HepG2 (cell line): ENCODE measurements around the gene DRAP1. TPM values are rescaled to one million over a fixed set of nuclear protein-coding genes. Genes with fewer than 3 reads are reported as not detected.
A peak's percentile ranks its signal among the peaks of the same experiment; 100 is the strongest.

Source experiments
- ATF2 ChIP-seq: sonication (generic); formaldehyde crosslinking; IDR thresholded peaks from 2 replicates; pipeline ENCODE4 v1.4.0; 2020; ENCODE audit warnings: missing genetic modification reagents
- MAX ChIP-seq: IDR thresholded peaks from 2 replicates; pipeline ENCODE4 v1.6.1; 2012; ENCODE audit warnings: inconsistent platforms
- MAZ ChIP-seq, 2 experiments: sonication (generic) in 1 of 2; formaldehyde crosslinking in 1 of 2; IDR thresholded peaks; 2 replicates each; pipeline versions ENCODE4 v1.5.0 to v1.6.1; 2012 to 2020; ENCODE audit warnings: low read depth in 2 of 2, mild to moderate bottlenecking in 2 of 2, borderline replicate concordance in 1 of 2, improper control_type of control experiment in 1 of 2, low read length in 1 of 2, missing genetic modification reagents in 1 of 2, moderate library complexity in 1 of 2
- MIER3 ChIP-seq: IDR thresholded peaks from 2 replicates; pipeline ENCODE4 v1.6.1; 2016; ENCODE audit warnings: missing compliant biosample characterization, borderline replicate concordance
- PAXIP1 ChIP-seq: sonication (generic); formaldehyde crosslinking; conservative IDR thresholded peaks from 2 replicates; pipeline ENCODE4 v1.4.0; 2020; ENCODE audit warnings: mild to moderate bottlenecking, missing genetic modification reagents, moderate library complexity
- POLR2A ChIP-seq, 2 experiments: IDR thresholded peaks; 2 replicates each; pipeline ENCODE4 v1.6.1; 2011; ENCODE audit warnings: low read depth in 2 of 2, low read length in 2 of 2, mild to moderate bottlenecking in 1 of 2, moderate library complexity in 1 of 2; ENCODE audit not compliant: insufficient read depth in 1 of 2
- RXRA ChIP-seq: sonication (generic); formaldehyde crosslinking; IDR thresholded peaks from 2 replicates; pipeline ENCODE4 v1.5.1; 2020; ENCODE audit warnings: missing genetic modification reagents
- YEATS2 ChIP-seq: sonication (generic); formaldehyde crosslinking; IDR thresholded peaks from 2 replicates; pipeline ENCODE4 v1.4.0; 2020; ENCODE audit warnings: missing genetic modification reagents, borderline replicate concordance
- ZBTB3 ChIP-seq: sonication (generic); formaldehyde crosslinking; IDR thresholded peaks from 2 replicates; pipeline ENCODE4 v1.4.0; 2020; ENCODE audit warnings: low read depth, mild to moderate bottlenecking, moderate library complexity, missing genetic modification reagents, borderline replicate concordance
- ZNF101 ChIP-seq: sonication (generic); formaldehyde crosslinking; IDR thresholded peaks from 2 replicates; pipeline ENCODE4 v1.4.0; 2020; ENCODE audit warnings: mild to moderate bottlenecking, low read depth, missing genetic modification reagents, borderline replicate concordance
- ZNF513 ChIP-seq: sonication (generic); formaldehyde crosslinking; conservative IDR thresholded peaks from 2 replicates; pipeline ENCODE4 v1.5.0; 2020; ENCODE audit warnings: missing genetic modification reagents
- polyA plus RNA-seq, 8 experiments: library from polyadenylated mRNA; depleted of rRNA in 3 of 8; stranded (reverse) in 7 of 8; unstranded in 1 of 8; fragments of >200 nt; fragmentation: Illumina TruSeq in 4 of 8; extraction: Trizol in 4 of 8; gene quantifications; 2 replicates each; pipeline versions ENCODE4 v1.2.1 to v1.2.3, GENCODE V29; 2011 to 2016; ENCODE audit warnings: low read depth in 4 of 8, missing spikeins in 1 of 8, mixed read lengths in 1 of 8; ENCODE audit not compliant: insufficient read depth in 1 of 8
- total RNA-seq, 5 experiments: library from RNA; depleted of rRNA; stranded (reverse); fragments of >200 nt; fragmentation: Illumina TruSeq; extraction: Trizol; gene quantifications; 2 replicates each; pipeline ENCODE4 v1.2.3, GENCODE V29; 2016; ENCODE audit warnings: low read depth in 1 of 5
- TF ChIP-seq, protein P1 (sequence below): sonication (generic); formaldehyde crosslinking; IDR thresholded peaks from 2 replicates; pipeline ENCODE4 v1.4.0; 2020; ENCODE audit warnings: mild to moderate bottlenecking, missing genetic modification reagents
- TF ChIP-seq, protein P2 (sequence below): sonication (generic); formaldehyde crosslinking; IDR thresholded peaks from 2 replicates; pipeline ENCODE4 v1.8.0; 2022; ENCODE audit warnings: low read depth, missing genetic modification reagents
- TF ChIP-seq, protein P3 (sequence below): sonication (generic); formaldehyde crosslinking; IDR thresholded peaks from 2 replicates; pipeline ENCODE4 v1.5.0; 2020; ENCODE audit warnings: mild to moderate bottlenecking, missing genetic modification reagents

The DRAP1 gene
- total and polyA plus RNA-seq, 2 of the 13 experiments (the other 11 are each of a cell fraction or from before 2014, with no cell fraction given): 46.8 to 52.3 TPM

- TF ChIP-seq RXRA (CRISPR knock-in tag): peak; percentile 66
- TF ChIP-seq, protein P1, sequence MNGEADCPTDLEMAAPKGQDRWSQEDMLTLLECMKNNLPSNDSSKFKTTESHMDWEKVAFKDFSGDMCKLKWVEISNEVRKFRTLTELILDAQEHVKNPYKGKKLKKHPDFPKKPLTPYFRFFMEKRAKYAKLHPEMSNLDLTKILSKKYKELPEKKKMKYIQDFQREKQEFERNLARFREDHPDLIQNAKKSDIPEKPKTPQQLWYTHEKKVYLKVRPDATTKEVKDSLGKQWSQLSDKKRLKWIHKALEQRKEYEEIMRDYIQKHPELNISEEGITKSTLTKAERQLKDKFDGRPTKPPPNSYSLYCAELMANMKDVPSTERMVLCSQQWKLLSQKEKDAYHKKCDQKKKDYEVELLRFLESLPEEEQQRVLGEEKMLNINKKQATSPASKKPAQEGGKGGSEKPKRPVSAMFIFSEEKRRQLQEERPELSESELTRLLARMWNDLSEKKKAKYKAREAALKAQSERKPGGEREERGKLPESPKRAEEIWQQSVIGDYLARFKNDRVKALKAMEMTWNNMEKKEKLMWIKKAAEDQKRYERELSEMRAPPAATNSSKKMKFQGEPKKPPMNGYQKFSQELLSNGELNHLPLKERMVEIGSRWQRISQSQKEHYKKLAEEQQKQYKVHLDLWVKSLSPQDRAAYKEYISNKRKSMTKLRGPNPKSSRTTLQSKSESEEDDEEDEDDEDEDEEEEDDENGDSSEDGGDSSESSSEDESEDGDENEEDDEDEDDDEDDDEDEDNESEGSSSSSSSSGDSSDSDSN (CRISPR knock-in tag): peak; percentile 64; the same call in 1 of the 2 replicates
- peak; percentile 59; the same call in 1 of the 2 replicates for TF ChIP-seq PAXIP1 (CRISPR knock-in tag)
- TF ChIP-seq ZBTB3 (CRISPR knock-in tag): no peak
- no peak; the same call in 1 of the 2 replicates for TF ChIP-seq ZNF513 (CRISPR knock-in tag)
- peak; percentile 74 for TF ChIP-seq MAX
- TF ChIP-seq ZNF101 (CRISPR knock-in tag): no peak; the same call in 1 of the 2 replicates
- peak; percentile 45; the same call in 1 of the 2 replicates for TF ChIP-seq ATF2 (CRISPR knock-in tag)
- TF ChIP-seq POLR2A (IDR thresholded peaks at IDR 0.05; ENCODE audit: insufficient read depth in 1 of 2, low read depth in 2 of 2, low read length in 2 of 2): peak; percentile 88 to 95
- no peak for TF ChIP-seq MAZ (IDR thresholded peaks at IDR 0.05; ENCODE audit: borderline replicate concordance, low read depth, low read length)
- TF ChIP-seq MAZ (CRISPR knock-in tag; IDR thresholded peaks at IDR 0.05; ENCODE audit: low read depth): peak; percentile 82
- peak; percentile 83; the same call in 1 of the 2 replicates for TF ChIP-seq MIER3 (CRISPR knock-in tag)
- TF ChIP-seq YEATS2: peak; percentile 96
- TF ChIP-seq, protein P2, sequence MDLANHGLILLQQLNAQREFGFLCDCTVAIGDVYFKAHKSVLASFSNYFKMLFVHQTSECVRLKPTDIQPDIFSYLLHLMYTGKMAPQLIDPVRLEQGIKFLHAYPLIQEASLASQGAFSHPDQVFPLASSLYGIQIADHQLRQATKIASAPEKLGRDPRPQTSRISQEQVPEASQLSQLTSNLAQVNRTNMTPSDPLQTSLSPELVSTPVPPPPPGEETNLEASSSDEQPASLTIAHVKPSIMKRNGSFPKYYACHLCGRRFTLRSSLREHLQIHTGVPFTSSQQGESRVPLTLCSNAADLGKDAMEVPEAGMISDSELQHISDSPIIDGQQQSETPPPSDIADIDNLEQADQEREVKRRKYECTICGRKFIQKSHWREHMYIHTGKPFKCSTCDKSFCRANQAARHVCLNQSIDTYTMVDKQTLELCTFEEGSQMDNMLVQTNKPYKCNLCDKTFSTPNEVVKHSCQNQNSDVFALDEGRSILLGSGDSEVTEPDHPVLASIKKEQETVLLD (CRISPR knock-in tag): peak; percentile 91
- TF ChIP-seq, protein P3, sequence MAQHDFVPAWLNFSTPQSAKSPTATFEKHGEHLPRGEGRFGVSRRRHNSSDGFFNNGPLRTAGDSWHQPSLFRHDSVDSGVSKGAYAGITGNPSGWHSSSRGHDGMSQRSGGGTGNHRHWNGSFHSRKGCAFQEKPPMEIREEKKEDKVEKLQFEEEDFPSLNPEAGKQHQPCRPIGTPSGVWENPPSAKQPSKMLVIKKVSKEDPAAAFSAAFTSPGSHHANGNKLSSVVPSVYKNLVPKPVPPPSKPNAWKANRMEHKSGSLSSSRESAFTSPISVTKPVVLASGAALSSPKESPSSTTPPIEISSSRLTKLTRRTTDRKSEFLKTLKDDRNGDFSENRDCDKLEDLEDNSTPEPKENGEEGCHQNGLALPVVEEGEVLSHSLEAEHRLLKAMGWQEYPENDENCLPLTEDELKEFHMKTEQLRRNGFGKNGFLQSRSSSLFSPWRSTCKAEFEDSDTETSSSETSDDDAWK (CRISPR knock-in tag): no peak
These were observed 42.3 kb downstream of the DRAP1 start, which contains the start of gene SART1 (continued) for GRCh38 chr11:65961267-65962140.
